Measurements from ENCODE around the gene TRAF3IP3.

The TRAF3IP3 gene, protein sequence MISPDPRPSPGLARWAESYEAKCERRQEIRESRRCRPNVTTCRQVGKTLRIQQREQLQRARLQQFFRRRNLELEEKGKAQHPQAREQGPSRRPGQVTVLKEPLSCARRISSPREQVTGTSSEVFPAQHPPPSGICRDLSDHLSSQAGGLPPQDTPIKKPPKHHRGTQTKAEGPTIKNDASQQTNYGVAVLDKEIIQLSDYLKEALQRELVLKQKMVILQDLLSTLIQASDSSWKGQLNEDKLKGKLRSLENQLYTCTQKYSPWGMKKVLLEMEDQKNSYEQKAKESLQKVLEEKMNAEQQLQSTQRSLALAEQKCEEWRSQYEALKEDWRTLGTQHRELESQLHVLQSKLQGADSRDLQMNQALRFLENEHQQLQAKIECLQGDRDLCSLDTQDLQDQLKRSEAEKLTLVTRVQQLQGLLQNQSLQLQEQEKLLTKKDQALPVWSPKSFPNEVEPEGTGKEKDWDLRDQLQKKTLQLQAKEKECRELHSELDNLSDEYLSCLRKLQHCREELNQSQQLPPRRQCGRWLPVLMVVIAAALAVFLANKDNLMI

DNA sequence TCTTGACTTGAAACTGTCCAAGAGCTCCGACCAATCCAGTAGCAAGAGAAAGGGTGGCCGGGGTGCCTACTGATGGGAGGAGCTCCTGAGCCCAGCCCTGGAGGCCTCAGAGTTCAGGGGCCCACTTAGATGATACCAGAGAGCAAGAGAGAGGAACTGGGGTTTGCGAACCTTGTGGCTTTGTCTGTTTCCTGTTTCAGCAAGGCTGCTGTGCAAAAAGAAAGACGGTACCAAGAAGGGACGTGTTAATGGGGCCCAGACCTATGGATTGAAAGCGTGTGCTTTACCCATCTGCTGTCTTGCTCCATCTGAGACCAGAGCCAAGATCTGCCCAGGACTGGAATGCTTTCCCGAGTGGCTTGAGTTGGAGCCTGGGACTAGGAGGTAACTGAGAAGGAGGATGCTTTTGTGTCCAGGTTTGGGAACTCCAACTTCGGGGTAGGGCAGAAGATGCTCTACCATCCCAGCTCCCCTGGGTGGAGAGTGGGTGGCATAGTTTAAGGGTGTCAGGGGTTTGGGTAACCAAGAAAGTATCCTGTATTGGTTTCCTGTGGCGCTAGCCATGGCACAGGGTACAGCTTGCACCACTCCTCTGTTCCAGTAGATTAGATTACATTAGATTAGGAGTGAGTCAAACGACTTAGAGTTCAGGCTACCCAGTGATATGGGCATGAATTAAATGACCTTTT lies at the start of gene TRAF3IP3:
Gene TRAF3IP3 (plus strand): TSS at position 128 of the 689 bp plus-strand sequence. CDS start 3,987 bp downstream, outside the sequence.
- DNase-seq (ENCODE audit: low read depth in 3 of 3, low spot score in 1 of 3), result peak; percentile 37 to 54 (median 38)

DNA sequence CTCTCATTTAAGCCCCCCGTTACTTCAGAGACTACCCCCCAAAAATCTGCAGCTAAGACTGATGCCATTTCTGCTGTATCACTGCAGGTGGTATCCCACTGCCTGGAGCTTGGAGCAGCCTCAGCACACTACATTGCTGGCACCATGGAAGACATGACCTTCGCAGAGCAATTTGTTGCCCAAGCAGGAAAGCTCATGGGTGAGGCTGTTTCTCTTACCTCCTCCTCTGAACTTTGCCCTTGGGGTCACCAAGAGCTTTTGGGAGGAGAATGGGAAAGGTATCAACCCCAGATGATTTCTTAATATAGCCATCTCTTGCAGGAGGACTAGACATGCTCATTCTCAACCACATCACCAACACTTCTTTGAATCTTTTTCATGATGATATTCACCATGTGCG lies 49.2 kb upstream of the TRAF3IP3 start:
- no peak for DNase-seq (ENCODE audit: low read depth in 3 of 3, low spot score in 1 of 3)

DNA sequence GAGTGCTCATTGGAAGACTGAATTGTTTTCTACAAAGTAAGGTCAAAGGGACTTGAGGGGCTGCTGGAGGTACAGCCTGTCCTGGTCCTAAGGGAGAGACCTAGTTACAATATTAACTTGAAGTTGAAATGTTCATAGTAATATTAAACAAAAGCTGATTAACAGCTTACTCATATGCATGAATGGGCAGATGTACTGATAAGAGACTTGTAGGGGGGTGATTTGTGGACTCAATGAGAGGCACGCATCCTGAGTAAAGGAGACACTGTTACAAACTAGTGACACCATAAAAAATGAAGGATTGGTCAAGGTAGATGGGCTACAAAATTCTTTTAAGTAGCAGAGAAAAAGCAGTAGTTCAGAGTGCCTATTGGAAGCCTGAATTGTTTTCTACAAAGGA lies 48.5 kb upstream of the TRAF3IP3 start:
- no peak for DNase-seq (ENCODE audit: low read depth in 3 of 3, low spot score in 1 of 3)

DNA sequence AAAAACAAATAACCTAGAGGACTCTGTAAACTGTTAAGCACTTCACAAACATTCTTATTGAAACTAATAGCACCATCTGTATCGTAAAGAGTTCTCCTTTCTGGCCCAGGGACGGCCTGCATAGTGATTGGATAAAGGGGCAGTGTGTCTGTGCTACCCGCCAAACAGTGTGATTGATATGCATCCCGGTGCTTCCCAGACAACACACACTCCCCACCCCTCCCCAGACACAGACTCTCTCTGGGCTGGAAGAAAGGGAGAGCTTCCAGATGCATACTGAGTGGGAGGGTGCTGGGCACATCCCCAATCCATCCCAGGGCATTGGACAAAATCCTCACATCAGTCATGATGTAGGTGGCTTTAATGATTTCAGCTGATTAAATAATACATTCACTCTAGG lies 47.6 kb upstream of the TRAF3IP3 start:
- no peak for DNase-seq (ENCODE audit: low read depth in 3 of 3, low spot score in 1 of 3)

DNA sequence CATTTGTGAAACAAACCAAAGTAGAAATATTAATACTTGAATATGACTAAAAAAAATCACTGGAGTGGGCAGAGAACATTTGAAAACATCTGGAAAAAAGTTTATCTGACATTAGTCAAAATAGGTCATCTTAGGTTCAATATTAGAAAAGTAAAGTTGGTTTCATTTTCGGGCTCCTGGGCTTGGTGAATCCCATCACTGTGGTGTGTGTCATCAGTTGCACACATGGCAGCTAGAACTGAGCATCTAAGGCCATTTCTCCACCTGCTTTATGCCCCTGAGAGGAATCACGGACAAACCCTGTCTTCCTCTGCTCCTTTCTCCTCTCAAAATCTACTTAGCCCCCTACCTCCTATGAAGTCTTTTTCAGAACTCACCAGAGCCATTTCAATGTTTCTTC lies 45.8 kb upstream of the TRAF3IP3 start:
- no peak for DNase-seq (ENCODE audit: low read depth in 3 of 3, low spot score in 1 of 3)

DNA sequence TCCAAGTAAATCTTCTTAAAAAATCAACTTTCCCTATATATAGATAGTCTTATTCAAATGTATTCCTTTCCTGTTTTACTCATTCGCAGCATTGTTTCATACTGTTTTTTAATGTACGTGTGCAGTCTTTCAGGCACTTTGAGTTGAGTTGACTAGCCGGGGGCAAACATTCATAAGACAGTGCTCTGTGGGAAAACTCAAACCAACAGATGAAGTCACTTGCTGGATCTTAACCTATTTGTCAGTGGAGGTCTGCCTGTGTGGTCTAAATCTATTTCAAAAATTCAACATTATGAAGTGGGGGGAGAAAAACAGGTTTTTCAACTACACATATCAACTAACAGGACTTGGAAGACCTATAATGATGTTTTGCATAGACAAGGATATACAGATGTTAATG lies 45.0 kb upstream of the TRAF3IP3 start:
- DNase-seq (ENCODE audit: low read depth in 3 of 3, low spot score in 1 of 3), result no peak

DNA sequence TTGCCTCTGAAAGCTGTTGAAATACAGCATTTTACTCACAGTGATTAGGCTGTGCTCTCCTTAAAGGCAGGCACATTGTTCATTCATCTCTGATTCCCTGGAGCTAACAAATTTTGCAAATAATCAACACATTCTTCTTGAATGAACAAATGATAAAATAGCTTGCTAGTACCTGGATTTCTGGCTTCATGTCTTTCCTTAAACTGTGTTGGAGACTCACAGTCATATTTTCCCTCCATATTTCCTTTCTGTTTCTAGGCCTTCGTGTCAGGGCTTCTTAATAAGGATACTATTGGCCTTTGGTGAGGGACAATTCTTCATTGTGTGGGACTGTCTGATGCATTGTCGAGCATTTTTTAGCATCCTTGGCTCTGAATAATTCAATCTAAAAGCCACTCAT lies 41.5 kb upstream of the TRAF3IP3 start:
- no peak for DNase-seq (ENCODE audit: low read depth in 3 of 3, low spot score in 1 of 3)

DNA sequence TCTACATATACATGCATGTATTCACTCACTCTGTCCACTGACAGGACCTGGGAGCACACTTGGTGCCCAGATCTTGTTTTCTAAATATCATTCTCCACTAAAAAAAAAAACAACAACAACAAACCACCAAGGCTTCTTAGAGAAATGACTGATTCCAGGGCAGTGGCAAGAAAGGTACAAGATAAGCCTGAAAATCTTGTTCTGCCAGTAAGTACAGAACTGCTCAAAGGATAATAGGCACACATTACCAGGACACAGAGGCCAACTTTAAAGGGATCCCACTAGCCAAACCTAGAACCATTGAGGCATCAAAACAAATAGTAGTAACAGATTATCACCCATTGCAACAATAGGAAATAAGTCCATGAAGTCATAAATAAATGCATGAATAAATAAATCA lies 40.5 kb upstream of the TRAF3IP3 start:
- DNase-seq (ENCODE audit: low read depth in 3 of 3, low spot score in 1 of 3), result no peak

DNA sequence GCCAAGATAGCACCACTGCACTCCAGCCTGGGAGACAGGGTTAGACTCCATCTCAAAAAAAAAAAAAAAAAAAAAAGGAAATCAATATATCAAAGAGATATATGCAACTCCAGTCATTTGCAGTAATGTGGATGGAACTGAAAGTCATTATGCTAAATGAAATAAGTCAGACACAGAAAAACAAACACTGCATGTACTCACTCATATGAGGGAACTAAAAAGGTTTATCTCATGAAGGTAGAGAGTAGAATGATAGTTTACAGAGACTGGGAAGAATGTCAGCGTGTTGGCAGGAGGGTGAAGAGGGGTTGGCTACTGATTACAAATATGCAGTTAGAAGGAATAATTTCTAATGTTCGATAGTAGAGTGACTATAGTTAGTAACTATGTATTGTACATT lies 38.0 kb upstream of the TRAF3IP3 start:
- no peak for DNase-seq (ENCODE audit: low read depth in 3 of 3, low spot score in 1 of 3)

DNA sequence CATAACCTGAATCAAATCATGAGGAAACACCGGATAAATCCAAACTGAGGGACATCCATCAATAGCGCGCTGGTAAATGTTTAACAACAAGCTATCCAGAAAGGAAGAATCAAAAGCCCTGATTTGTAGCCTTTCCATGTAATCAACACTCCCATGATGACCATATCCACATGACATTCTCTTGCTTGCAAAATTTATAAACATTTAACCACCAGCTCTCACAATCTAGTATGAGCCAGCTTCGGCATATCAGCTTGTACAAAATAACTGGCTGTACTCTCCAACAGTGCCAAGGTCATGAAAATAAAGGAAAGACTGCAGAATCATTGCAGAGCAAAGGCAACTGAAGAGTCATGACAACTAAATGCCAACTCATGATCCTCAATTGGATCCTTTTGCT lies 35.5 kb upstream of the TRAF3IP3 start:
- DNase-seq (ENCODE audit: low read depth in 3 of 3, low spot score in 1 of 3), result no peak

DNA sequence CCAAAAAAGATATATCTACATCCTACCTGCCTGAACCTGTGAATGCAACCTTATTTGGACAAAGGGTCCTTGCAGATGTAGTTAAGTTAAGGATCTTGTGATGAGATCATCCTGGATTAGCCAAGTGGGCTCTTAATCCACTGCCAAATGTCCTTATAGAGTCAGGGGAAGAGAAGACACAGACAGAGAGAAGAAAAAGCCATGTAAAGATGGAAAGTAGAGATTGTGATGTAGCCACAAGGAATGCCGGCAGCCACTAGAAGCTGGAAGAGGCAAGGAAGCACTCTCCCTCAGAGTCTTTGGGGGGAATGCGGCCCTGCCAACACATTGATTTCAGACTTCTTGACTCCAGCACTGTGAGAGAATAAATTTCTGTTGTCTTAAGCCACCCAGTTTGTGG lies 35.0 kb upstream of the TRAF3IP3 start:
- DNase-seq (ENCODE audit: low read depth in 3 of 3, low spot score in 1 of 3), result no peak

DNA sequence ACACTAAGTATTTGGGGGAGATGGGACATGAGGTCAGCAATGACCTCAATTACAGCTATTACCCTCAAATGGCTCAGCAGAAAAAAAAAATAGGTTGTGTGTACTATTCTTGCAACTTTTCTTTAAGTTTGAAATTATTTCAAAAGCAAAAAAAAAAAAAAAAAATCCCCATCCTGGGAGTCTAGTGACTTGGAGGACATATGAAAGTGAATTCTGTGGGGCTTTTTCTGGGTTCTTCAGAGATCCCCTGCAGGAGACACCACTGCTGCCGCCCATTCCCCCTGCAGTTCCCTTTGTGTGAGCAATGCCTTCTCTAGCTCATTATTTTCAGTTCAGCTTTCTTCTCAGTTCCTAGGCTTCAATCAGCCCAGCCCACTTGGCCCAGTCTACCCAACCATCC lies 34.5 kb upstream of the TRAF3IP3 start:
- DNase-seq (ENCODE audit: low read depth in 3 of 3, low spot score in 1 of 3), result no peak

DNA sequence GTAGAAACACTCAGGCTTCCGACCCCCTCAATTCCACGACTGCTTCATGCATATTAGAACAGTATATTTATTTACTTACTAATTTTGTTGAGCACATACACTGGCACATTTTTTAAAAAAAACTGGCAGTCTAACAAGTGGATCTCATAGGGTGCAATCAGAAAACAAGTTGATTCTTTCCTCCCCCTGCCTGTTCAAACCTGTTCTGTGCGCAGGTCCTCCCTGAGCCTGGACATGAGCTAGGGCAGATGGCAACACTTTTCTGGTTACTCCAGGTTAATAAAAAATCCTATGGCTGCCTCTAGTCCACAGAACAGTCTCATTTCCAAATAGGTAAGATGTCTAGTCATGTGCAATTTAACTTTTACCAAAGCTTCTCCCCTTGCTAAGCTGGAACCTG lies 32.6 kb upstream of the TRAF3IP3 start:
- no peak for DNase-seq (ENCODE audit: low read depth in 3 of 3, low spot score in 1 of 3)

DNA sequence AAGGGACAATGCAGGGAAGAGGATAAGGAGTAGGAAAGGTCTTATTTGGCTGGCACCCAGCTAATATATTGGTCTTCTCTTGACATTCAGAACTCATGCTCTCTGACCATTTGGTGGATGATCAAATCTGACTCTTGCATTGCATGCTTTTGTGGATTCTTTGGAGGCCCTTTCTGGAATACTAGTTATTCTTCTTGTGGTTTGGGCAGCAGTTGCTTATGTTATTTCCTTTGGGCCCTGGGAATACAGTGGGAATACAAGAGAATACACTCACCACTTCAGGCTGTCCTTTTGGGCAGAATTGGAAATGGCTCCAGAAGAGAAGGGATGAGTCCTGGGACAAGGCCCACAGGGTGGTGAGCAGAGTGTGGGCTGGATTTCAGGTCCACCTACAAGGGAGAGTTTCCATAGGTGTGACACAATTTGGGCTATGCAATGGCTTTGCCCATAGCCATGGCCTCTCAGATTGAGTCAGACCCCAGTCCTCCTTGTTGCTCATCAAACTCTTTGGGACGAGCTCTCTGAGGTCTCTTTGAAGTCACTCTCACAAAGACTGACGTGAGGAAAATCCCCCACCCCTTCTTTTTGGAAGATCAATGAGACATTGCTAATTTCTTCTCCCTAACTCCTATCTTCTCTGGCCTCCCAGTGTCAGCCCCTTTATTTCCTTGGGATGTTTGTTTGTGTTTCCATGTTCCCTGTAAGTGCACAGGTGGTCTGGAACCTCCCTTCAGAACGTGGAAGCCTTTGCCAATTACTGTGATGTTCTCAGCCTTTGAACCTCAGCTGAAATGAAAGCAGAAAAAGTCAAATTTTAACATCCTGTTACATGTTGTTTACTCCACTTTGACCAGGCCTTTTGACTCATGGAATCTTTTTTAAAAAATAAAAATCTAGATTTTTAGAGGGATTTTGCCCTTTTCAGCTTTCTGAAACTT lies 31.8 kb upstream of the TRAF3IP3 start:
- no peak for DNase-seq (ENCODE audit: low read depth in 3 of 3, low spot score in 1 of 3)

DNA sequence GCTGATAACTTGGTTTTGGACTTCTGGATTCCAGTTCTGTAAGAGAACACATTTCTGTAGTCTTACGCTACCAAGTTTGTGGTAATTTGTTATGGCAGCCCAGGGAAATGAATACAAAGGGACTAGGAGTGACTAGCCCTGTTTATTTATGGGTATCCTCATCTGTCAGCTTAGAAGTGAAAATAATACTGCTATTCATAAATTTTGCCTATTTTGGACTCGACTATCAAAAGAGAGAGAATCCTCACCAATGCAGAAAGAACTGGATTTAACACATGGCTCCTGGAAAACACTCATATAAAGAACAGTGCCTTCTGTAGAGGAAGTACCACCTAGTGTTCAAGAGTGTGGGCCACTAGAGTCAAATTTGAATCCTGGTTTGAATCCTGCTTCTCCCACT lies 28.6 kb upstream of the TRAF3IP3 start:
- no peak for DNase-seq (ENCODE audit: low read depth in 3 of 3, low spot score in 1 of 3)

DNA sequence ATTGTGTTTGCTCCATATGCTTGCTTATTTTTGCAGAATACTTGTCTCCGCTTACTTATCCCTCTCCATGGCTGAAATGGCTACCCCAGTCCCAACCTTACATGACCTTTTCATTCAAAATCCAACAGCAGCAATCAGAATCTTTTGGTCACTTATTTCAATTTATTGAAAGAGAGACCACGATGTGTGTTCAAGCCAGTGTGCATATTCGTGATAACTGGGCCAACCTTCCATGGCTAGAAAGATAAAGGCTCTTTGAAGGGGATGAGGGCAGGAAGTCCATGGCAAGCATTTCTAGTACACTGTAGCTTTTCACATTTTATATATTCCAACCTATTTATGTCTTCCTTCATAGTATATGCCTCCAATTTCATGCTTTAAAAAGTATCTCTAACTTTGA lies 28.1 kb upstream of the TRAF3IP3 start:
- no peak for DNase-seq (ENCODE audit: low read depth in 3 of 3, low spot score in 1 of 3)

DNA sequence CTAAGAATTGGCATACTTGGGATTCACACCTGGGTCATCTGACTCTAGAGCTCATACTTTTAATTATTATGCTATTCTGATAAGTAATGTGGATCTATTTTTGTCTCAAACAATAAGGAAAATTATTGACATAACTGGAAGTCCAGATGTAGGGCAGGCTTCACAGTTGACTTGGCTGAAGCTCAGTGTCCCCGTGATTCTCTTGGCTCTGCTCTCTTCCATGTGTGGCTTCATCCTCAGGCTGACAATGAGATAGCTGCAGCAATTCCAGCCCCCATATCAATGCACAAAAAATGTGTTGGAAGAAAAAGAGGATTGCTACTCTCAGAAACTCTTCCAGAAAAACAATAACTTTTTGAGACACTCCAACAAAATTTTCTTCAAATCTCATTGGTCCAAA lies 27.4 kb upstream of the TRAF3IP3 start:
- no peak for DNase-seq (ENCODE audit: low read depth in 3 of 3, low spot score in 1 of 3)

DNA sequence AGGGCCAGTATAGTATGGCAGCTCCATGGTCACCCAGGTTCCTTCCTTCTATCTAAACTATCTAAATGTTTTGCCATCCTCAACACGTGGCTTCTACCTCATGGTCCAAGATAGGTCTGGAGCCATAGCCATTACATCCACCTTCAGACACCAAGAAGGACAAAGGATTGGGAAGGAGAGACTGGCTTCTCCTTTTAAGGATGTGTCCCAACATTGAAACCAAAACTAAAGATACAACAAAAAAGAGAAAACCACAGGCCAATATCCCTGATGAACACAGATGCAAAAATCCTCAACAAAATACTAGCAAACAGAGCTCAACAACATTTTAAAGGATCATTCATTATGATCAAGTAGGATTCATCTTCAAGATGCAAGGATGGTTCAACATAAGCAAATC lies 26.4 kb upstream of the TRAF3IP3 start:
- DNase-seq (ENCODE audit: low read depth in 3 of 3, low spot score in 1 of 3), result no peak

DNA sequence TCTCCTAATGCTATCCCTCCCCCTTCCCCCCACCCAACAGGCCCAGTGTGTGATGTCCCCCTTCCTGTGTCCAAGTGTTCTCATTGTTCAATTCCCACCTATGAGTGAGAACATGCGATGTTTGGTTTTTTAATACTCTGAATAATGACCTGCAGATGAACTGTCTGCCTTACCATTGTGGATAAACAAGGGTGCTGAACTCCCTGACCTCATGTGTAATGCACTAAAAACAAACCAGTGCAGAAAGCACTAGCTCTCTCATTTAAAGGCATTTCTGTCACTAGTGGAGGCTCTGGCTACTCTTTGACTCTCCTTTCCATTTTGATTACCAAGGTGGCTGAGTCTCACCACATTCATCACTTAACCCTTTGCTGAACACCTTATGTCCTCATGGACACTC lies 23.1 kb upstream of the TRAF3IP3 start:
- DNase-seq (ENCODE audit: low read depth in 3 of 3, low spot score in 1 of 3), result no peak

DNA sequence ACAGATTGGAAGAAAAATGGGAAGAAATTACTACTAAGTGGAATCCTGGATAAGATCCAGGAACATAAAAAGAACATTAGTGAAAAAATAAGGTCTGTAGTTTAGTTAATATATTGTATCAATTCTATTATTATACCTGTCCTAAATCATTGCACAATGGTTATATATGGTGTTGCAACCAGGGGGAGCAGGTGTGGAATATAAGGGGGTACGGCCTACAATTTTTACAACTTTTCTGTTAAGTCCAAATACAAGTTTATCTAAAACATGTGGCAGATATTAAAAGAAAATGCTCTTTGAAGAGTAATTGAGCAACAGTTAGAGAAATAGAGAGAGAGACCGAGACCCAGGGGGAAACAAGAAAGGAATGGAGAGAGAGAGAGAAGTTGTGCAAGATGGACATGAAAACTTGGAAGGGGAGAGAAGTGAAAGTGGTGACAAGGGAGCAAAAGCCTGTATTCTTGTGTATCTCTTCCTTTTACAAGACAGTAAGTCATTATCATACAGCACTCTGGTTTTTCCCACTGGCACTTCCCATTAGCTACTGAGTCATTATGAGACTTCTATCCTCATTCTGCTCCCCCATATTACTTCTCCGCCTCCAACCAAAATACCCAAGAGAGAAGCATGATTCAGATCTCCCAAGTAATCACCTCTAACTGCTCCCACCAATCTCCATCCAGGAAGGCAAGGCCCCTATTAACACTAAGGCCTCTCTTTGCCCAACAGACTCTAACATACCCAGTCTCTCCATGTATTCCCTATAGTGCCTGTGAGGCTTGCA lies 22.3 kb upstream of the TRAF3IP3 start:
- no peak for DNase-seq (ENCODE audit: low read depth in 3 of 3, low spot score in 1 of 3)

Measured in stimulated activated CD4-positive, alpha-beta T cell treated with anti-CD3 and anti-CD28 coated beads, TNF-alpha, amount 100 ng/mL, for 1 hour (primary cell).